ENCODE measurements around the gene APBB1.

- TF ChIP-seq EP300 (IDR thresholded peaks at IDR 0.05; ENCODE audit: borderline replicate concordance in 1 of 2, low read depth in 1 of 2, low read length in 1 of 2) (no peak), CTCF (IDR thresholded peaks at IDR 0.05) (no peak), EZH2phosphoT487 (IDR thresholded peaks at IDR 0.05; ENCODE audit: borderline replicate concordance, low read depth) (no peak), FOXJ3 (CRISPR knock-in tag; IDR thresholded peaks at IDR 0.05) (no peak), SMC3 (IDR thresholded peaks at IDR 0.05; ENCODE audit: low read depth, low read length) (no peak), RFX5 (IDR thresholded peaks at IDR 0.05; ENCODE audit: low read length) (no peak), MXI1 (IDR thresholded peaks at IDR 0.05; ENCODE audit: low read depth, low read length) (no peak)
- TF ChIP-seq, protein P1, sequence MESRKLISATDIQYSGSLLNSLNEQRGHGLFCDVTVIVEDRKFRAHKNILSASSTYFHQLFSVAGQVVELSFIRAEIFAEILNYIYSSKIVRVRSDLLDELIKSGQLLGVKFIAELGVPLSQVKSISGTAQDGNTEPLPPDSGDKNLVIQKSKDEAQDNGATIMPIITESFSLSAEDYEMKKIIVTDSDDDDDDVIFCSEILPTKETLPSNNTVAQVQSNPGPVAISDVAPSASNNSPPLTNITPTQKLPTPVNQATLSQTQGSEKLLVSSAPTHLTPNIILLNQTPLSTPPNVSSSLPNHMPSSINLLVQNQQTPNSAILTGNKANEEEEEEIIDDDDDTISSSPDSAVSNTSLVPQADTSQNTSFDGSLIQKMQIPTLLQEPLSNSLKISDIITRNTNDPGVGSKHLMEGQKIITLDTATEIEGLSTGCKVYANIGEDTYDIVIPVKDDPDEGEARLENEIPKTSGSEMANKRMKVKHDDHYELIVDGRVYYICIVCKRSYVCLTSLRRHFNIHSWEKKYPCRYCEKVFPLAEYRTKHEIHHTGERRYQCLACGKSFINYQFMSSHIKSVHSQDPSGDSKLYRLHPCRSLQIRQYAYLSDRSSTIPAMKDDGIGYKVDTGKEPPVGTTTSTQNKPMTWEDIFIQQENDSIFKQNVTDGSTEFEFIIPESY (IDR thresholded peaks at IDR 0.05; ENCODE audit: borderline replicate concordance, low read depth) = no peak
- TF ChIP-seq, protein P2, sequence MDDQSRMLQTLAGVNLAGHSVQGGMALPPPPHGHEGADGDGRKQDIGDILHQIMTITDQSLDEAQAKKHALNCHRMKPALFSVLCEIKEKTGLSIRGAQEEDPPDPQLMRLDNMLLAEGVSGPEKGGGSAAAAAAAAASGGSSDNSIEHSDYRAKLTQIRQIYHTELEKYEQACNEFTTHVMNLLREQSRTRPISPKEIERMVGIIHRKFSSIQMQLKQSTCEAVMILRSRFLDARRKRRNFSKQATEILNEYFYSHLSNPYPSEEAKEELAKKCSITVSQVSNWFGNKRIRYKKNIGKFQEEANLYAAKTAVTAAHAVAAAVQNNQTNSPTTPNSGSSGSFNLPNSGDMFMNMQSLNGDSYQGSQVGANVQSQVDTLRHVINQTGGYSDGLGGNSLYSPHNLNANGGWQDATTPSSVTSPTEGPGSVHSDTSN (IDR thresholded peaks at IDR 0.05) = no peak
Measured at GRCh38 chr11:6357222-6357621, 61.7 kb downstream of the APBB1 start.

Measured in SK-N-SH (cell line).